K562 (cell line): ENCODE results near the gene HTR3C. TPM values are rescaled to one million over a fixed set of nuclear protein-coding genes. Genes with fewer than 3 reads are reported as not detected.

Experiments
- E2F3 ChIP-seq: fragments of 250-450 bp; sonication (Bioruptor Pico); IDR thresholded peaks from 2 replicates; pipeline ENCODE4 v1.4.0; 2020; ENCODE audit warnings: mild to moderate bottlenecking
- ETV6 ChIP-seq, 3 experiments: fragments of 150-350 bp in 1 of 3; sonication (generic) in 1 of 3; formaldehyde crosslinking in 1 of 3; IDR thresholded peaks; 2 replicates each; pipeline versions ENCODE4 v1.6.1 to v1.8.0; 2014 to 2022; ENCODE audit warnings: borderline replicate concordance in 2 of 3, low read depth in 2 of 3, antibody characterized with exemption in 1 of 3, low read length in 1 of 3, mild to moderate bottlenecking in 1 of 3, missing genetic modification reagents in 1 of 3
- HNRNPL ChIP-seq: fragments of 200-400 bp; formaldehyde crosslinking; IDR thresholded peaks from 2 replicates; pipeline ENCODE4 v1.6.1; 2017; ENCODE audit warnings: low read depth, mild to moderate bottlenecking, low read length
- KDM4B ChIP-seq, 2 experiments: fragments of 450-650 bp in 1 of 2; sonication (generic) in 1 of 2; IDR thresholded peaks; 2 replicates each; pipeline ENCODE4 v1.6.1; 2016 to 2017; ENCODE audit warnings: borderline replicate concordance in 2 of 2, antibody characterized with exemption in 1 of 2, low read depth in 1 of 2, mild to moderate bottlenecking in 1 of 2
- ZBTB17 ChIP-seq: fragments of 450-650 bp; formaldehyde crosslinking; IDR thresholded peaks from 2 replicates; pipeline ENCODE4 v1.4.0; 2020; ENCODE audit warnings: mild to moderate bottlenecking
- ZNF124 ChIP-seq: sonication (generic); formaldehyde crosslinking; IDR thresholded peaks from 2 replicates; pipeline ENCODE4 v1.8.1; 2022; ENCODE audit warnings: missing genetic modification reagents
- ZNF133 ChIP-seq: fragments of 250-450 bp; sonication (Bioruptor Pico); IDR thresholded peaks from 2 replicates; pipeline ENCODE4 v1.4.0; 2020; ENCODE audit warnings: mild to moderate bottlenecking
- ZNF239 ChIP-seq: fragments of 250-450 bp; sonication (Bioruptor Pico); IDR thresholded peaks from 2 replicates; pipeline ENCODE4 v1.4.0; 2020; ENCODE audit warnings: mild to moderate bottlenecking
- ZNF551 ChIP-seq: fragments of 250-450 bp; sonication (Bioruptor Pico); IDR thresholded peaks from 2 replicates; pipeline ENCODE4 v1.5.0; 2021; ENCODE audit warnings: mild to moderate bottlenecking, moderate library complexity
- polyA plus RNA-seq, 8 experiments: library from polyadenylated mRNA; depleted of rRNA in 4 of 8; stranded (reverse) in 5 of 8; unstranded in 3 of 8; fragments of >200 nt; fragmentation: Nextera tagmentation in 2 of 8; fragmentation: Illumina TruSeq in 1 of 8; extraction: Ambion mirVana in 2 of 8; extraction: Trizol in 1 of 8; gene quantifications; 2 replicates each; pipeline versions ENCODE4 v1.2.1 to v1.2.3, GENCODE V29; 2011 to 2014; ENCODE audit warnings: inconsistent platforms in 1 of 8, missing spikeins in 1 of 8
- total RNA-seq, 7 experiments: library from RNA; depleted of rRNA in 6 of 7; stranded (reverse); fragments of >200 nt in 6 of 7; fragmentation: Illumina TruSeq in 2 of 7; extraction: Trizol in 2 of 7; gene quantifications; 2 replicates each; pipeline versions ENCODE4 v1.2.1 to v1.2.3, GENCODE V29; 2011 to 2021; ENCODE audit warnings: low replicate concordance in 1 of 7
- TF ChIP-seq, protein P1 (sequence below): fragments of 200-800 bp; sonication (Bioruptor generic); IDR thresholded peaks from 2 replicates; pipeline ENCODE4 v1.6.1; 2016; ENCODE audit warnings: missing genetic modification characterization, missing compliant biosample characterization
- TF ChIP-seq, protein P2 (sequence below): IDR thresholded peaks from 2 replicates; pipeline ENCODE4 v1.6.1; 2016; ENCODE audit warnings: missing genetic modification characterization, missing compliant biosample characterization
- TF ChIP-seq, protein P3 (sequence below): fragments of 450-650 bp; IDR thresholded peaks from 2 replicates; pipeline ENCODE4 v1.6.1; 2016; ENCODE audit warnings: missing biosample characterization, missing genetic modification characterization
- TF ChIP-seq, protein P4 (sequence below): sonication (generic); formaldehyde crosslinking; IDR thresholded peaks from 2 replicates; pipeline ENCODE4 v1.8.0; 2022; ENCODE audit warnings: mild to moderate bottlenecking, missing genetic modification reagents
- TF ChIP-seq, protein P5 (sequence below): fragments of 450-650 bp; IDR thresholded peaks from 2 replicates; pipeline ENCODE4 v1.7.1; 2018; ENCODE audit warnings: mild to moderate bottlenecking, low read depth; ENCODE audit not compliant: partially characterized antibody

Gene HTR3C
- total and polyA plus RNA-seq, 9 of the 15 experiments (the other 6 are each of a cell fraction or from before 2014, with no cell fraction given), result 0.04 to 0.06 TPM; not detected in 7

DNA sequence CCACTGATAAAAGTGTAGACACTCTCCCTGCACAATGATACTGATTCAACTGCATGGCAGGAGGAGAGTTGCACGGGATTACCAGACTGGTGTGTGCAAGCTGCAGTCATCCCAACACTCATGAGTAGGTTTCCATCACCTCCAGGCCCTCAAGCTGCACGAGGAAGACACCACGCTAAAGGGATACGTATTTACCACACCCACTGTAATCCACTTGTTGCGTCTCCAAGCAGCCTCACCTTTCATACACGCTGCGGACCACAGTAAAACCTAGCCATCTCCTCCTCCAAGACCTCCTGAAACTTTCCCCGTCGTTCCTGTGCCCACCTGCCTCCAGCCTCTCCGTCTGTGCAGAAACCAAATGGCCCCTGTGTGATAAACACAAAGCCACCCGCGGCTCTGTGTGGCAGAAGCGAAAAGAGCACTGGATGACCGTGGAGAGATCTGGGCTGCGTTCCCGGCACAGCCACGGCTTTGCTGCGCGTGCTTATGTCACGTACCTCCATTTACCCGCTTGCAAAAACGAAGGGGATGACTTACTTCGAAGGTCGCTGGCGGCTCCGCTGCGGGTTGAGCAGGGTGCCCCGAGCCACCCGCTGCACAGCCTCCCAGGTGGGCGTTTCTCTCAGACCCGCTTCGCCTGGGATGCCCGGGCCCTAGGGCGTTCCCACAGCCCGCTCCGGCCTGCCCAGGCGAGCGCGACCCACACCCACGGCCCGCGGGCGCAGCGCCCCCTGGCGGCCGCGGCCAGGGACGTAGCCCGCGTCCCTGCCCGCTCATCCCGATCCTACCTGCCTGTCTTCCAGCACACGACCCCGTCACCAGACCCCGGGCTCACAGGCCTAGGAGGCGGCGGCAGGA lies 35.8 kb upstream of the HTR3C start (continued):
- TF ChIP-seq, protein P1, sequence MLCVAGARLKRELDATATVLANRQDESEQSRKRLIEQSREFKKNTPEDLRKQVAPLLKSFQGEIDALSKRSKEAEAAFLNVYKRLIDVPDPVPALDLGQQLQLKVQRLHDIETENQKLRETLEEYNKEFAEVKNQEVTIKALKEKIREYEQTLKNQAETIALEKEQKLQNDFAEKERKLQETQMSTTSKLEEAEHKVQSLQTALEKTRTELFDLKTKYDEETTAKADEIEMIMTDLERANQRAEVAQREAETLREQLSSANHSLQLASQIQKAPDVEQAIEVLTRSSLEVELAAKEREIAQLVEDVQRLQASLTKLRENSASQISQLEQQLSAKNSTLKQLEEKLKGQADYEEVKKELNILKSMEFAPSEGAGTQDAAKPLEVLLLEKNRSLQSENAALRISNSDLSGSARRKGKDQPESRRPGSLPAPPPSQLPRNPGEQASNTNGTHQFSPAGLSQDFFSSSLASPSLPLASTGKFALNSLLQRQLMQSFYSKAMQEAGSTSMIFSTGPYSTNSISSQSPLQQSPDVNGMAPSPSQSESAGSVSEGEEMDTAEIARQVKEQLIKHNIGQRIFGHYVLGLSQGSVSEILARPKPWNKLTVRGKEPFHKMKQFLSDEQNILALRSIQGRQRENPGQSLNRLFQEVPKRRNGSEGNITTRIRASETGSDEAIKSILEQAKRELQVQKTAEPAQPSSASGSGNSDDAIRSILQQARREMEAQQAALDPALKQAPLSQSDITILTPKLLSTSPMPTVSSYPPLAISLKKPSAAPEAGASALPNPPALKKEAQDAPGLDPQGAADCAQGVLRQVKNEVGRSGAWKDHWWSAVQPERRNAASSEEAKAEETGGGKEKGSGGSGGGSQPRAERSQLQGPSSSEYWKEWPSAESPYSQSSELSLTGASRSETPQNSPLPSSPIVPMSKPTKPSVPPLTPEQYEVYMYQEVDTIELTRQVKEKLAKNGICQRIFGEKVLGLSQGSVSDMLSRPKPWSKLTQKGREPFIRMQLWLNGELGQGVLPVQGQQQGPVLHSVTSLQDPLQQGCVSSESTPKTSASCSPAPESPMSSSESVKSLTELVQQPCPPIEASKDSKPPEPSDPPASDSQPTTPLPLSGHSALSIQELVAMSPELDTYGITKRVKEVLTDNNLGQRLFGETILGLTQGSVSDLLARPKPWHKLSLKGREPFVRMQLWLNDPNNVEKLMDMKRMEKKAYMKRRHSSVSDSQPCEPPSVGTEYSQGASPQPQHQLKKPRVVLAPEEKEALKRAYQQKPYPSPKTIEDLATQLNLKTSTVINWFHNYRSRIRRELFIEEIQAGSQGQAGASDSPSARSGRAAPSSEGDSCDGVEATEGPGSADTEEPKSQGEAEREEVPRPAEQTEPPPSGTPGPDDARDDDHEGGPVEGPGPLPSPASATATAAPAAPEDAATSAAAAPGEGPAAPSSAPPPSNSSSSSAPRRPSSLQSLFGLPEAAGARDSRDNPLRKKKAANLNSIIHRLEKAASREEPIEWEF (CRISPR knock-in tag), result no peak
- TF ChIP-seq, protein P2, sequence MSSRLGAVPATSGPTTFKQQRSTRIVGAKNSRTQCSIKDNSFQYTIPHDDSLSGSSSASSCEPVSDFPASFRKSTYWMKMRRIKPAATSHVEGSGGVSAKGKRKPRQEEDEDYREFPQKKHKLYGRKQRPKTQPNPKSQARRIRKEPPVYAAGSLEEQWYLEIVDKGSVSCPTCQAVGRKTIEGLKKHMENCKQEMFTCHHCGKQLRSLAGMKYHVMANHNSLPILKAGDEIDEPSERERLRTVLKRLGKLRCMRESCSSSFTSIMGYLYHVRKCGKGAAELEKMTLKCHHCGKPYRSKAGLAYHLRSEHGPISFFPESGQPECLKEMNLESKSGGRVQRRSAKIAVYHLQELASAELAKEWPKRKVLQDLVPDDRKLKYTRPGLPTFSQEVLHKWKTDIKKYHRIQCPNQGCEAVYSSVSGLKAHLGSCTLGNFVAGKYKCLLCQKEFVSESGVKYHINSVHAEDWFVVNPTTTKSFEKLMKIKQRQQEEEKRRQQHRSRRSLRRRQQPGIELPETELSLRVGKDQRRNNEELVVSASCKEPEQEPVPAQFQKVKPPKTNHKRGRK (tag), result no peak
- TF ChIP-seq ZNF133 (CRISPR knock-in tag), result no peak
- TF ChIP-seq, protein P3, sequence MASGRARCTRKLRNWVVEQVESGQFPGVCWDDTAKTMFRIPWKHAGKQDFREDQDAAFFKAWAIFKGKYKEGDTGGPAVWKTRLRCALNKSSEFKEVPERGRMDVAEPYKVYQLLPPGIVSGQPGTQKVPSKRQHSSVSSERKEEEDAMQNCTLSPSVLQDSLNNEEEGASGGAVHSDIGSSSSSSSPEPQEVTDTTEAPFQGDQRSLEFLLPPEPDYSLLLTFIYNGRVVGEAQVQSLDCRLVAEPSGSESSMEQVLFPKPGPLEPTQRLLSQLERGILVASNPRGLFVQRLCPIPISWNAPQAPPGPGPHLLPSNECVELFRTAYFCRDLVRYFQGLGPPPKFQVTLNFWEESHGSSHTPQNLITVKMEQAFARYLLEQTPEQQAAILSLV (tag), result no peak
- no peak for TF ChIP-seq E2F3
- no peak for TF ChIP-seq ZBTB17 (CRISPR knock-in tag)
- no peak for TF ChIP-seq KDM4B (IDR thresholded peaks at IDR 0.05; ENCODE audit: borderline replicate concordance in 2 of 2, low read depth in 1 of 2)
- TF ChIP-seq ETV6 (IDR thresholded peaks at IDR 0.05; ENCODE audit: borderline replicate concordance in 1 of 2, low read depth in 2 of 2, low read length in 1 of 2), result no peak
- no peak for TF ChIP-seq ETV6 (CRISPR knock-in tag; IDR thresholded peaks at IDR 0.05; ENCODE audit: borderline replicate concordance)
- TF ChIP-seq, protein P4, sequence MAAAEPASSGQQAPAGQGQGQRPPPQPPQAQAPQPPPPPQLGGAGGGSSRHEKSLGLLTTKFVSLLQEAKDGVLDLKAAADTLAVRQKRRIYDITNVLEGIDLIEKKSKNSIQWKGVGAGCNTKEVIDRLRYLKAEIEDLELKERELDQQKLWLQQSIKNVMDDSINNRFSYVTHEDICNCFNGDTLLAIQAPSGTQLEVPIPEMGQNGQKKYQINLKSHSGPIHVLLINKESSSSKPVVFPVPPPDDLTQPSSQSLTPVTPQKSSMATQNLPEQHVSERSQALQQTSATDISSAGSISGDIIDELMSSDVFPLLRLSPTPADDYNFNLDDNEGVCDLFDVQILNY (CRISPR knock-in tag), result no peak
- TF ChIP-seq, protein P5, sequence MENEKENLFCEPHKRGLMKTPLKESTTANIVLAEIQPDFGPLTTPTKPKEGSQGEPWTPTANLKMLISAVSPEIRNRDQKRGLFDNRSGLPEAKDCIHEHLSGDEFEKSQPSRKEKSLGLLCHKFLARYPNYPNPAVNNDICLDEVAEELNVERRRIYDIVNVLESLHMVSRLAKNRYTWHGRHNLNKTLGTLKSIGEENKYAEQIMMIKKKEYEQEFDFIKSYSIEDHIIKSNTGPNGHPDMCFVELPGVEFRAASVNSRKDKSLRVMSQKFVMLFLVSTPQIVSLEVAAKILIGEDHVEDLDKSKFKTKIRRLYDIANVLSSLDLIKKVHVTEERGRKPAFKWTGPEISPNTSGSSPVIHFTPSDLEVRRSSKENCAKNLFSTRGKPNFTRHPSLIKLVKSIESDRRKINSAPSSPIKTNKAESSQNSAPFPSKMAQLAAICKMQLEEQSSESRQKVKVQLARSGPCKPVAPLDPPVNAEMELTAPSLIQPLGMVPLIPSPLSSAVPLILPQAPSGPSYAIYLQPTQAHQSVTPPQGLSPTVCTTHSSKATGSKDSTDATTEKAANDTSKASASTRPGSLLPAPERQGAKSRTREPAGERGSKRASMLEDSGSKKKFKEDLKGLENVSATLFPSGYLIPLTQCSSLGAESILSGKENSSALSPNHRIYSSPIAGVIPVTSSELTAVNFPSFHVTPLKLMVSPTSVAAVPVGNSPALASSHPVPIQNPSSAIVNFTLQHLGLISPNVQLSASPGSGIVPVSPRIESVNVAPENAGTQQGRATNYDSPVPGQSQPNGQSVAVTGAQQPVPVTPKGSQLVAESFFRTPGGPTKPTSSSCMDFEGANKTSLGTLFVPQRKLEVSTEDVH, result no peak
- TF ChIP-seq HNRNPL, result peak; percentile 89
- no peak for TF ChIP-seq ZNF551
- TF ChIP-seq ZNF124 (CRISPR knock-in tag), result 0 out of 2 replicates have a peak, but pooled peaks have one; percentile 56
- no peak for TF ChIP-seq ZNF239 (CRISPR knock-in tag)
